Retinal pigment epithelial cell (primary cell): ENCODE measurements around the gene SSTR3.

ENCODE experiments used
- DNase-seq: peaks from one replicate; pipeline ENCODE4 v3.0.0-alpha.2; 2010; ENCODE audit warnings: low read depth
- H3K4me3 ChIP-seq: 2 replicates; pipeline ENCODE4 v1.5.1; 2011; ENCODE audit warnings: mild to moderate bottlenecking, low read length, control low read depth, moderate library complexity
- TF ChIP-seq, protein P1 (sequence below): conservative IDR thresholded peaks from 2 replicates; pipeline ENCODE4 v1.5.1; 2011; ENCODE audit warnings: low read depth, low read length, control low read depth, inconsistent platforms

SSTR3 gene

DNA sequence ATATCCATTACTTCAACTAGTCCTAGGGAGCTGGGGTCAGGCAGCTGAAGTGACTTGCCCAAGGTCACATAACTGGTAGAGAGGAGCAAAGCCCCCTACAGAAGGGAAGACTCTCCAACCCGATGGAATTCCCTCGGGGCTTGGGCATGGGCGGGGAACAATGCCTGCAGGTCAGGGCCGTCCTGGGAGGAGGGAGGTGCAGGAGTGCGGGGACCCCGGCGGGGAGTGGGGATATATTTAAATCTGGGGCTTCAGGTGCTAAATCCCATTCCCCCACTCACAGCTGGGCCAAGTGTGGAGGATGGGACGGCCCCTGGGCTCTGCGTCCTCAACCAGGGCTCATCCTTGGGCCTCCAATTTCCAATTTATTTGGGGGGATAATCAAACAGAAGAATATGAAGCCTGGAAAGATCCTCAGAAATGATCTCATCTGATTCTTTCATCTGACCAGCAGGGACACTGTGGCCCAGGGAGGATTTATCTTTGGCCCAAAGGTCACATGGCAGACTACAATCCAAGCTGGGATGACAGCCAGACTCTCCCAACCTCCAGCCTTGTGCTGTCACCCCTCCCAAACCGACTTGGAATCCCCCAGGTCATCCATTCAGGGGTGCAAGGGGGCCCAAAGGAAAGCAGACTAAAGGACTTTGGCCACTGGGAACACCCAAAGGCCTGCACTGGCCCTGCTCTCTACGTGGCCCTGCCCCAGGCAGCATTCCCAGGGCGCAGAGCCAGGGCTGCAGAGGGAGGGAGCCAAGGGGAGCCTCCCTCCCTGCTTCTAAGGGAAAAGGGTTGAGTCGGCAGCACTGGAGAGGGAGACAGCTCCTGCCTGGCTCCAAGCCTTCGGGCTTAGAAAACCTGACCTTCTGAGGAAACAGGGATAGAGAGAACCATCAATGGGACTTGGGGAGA is 15.5 kb downstream of the SSTR3 start:
- DNase-seq = peak; percentile 75
- TF ChIP-seq, protein P1, sequence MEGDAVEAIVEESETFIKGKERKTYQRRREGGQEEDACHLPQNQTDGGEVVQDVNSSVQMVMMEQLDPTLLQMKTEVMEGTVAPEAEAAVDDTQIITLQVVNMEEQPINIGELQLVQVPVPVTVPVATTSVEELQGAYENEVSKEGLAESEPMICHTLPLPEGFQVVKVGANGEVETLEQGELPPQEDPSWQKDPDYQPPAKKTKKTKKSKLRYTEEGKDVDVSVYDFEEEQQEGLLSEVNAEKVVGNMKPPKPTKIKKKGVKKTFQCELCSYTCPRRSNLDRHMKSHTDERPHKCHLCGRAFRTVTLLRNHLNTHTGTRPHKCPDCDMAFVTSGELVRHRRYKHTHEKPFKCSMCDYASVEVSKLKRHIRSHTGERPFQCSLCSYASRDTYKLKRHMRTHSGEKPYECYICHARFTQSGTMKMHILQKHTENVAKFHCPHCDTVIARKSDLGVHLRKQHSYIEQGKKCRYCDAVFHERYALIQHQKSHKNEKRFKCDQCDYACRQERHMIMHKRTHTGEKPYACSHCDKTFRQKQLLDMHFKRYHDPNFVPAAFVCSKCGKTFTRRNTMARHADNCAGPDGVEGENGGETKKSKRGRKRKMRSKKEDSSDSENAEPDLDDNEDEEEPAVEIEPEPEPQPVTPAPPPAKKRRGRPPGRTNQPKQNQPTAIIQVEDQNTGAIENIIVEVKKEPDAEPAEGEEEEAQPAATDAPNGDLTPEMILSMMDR = peak; percentile 13
- no peak overlapping the region for H3K4me3 ChIP-seq

GRCh38 chr22:37195921-37196320 is 16.4 kb downstream of the SSTR3 start:
- H3K4me3 ChIP-seq = no peak overlapping the region
- TF ChIP-seq, protein P1 = no peak
- DNase-seq = no peak

DNA sequence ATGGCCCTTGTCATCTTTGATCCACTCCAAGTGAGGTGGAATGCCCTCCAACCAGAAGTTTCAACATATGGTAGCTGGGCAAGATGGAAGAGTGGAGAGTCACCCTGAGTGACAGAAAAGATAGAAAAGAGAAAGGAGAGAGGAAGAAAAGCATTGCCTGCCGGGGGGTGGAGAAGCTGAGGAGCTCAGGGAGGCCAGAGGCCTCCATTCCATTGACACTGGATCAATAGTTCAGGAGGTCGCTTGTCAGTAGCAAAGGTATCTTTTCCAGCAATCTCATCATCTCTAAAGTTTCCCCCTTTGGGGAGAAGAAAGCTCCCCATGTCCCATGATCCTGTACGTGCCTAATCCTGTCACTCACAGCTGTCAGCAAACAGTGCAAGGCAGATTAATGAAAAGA is 17.5 kb downstream of the SSTR3 start:
- TF ChIP-seq, protein P1 = no peak
- H3K4me3 ChIP-seq = no peak overlapping the region

GRCh38 chr22:37193629-37194191 is 18.6 kb downstream of the SSTR3 start:
- TF ChIP-seq, protein P1 = no peak
- DNase-seq = no peak
- no peak overlapping the region for H3K4me3 ChIP-seq

More for the DNA sequence above, 17.5 kb downstream of the SSTR3 start:
- no peak for DNase-seq

- H3K4me3 ChIP-seq = no peak overlapping the region
- no peak for DNase-seq
- TF ChIP-seq, protein P1 = no peak
These were observed 19.5 kb downstream of the SSTR3 start for GRCh38 chr22:37192741-37193140.

DNA sequence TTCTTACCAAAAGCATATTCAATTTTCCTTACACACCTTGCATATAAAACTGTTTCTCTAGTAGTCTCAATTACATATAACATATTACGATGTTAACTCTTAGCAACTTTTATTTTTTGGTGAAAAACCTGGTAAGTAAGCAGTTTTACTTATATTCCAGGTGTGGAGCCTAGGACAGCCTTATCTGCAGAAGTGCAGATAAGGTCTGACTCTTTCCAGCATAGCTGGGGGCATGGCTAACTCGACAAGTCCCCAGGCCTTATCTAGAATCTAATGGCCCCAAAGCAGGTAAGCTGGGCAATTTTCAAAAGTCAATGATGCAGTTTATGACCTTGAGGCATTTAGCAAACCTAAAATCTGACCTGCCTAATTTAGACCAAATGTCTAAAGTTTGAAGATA is 20.1 kb downstream of the SSTR3 start:
- no peak for DNase-seq
- TF ChIP-seq, protein P1 = no peak
- no peak overlapping the region for H3K4me3 ChIP-seq

DNA sequence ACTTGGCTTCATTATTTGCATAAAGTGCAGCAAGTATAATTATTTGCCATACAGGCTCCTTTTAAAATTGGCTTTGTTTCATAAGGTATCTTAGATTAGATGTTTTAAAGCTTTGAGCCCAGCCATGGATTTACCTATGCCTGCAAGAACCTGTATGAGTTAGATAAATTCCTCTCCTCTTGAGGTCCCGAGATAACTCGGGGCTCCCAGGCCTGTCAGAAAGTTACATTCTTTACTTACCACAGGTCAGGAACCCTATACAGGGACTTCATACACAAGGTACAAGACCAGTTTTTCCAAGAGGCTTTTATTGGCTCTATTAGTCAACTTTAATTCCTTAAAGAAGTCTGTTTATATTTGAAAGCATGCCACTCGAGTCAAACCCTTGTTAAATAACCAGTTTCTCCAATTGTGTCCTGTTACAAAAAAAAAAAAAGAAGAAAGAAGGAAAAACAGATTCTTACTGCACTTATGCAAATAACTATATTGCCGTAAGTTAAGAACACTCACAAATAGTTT is 22.0 kb downstream of the SSTR3 start:
- H3K4me3 ChIP-seq = no peak overlapping the region
- DNase-seq = no peak
- TF ChIP-seq, protein P1 = no peak
